Astrocyte of the cerebellum (primary cell): ENCODE measurements around the gene SNAPC1.

Experiments
- DNase-seq: peaks from one replicate; pipeline ENCODE4 v3.0.0-alpha.2; 2011; ENCODE audit warnings: low read depth
- H3K4me3 ChIP-seq: 2 replicates; pipeline ENCODE4 v1.5.1; 2011; ENCODE audit warnings: mild to moderate bottlenecking, low read depth, low read length, moderate library complexity
- in situ Hi-C: cut with HindIII; loops from 2 replicates; pipeline ENCODE4 v1.10.0; 2017; ENCODE audit warnings: low sequenced_read_pairs
- TF ChIP-seq, protein P1 (sequence below): IDR thresholded peaks from 2 replicates; pipeline ENCODE4 v1.5.1; 2012; ENCODE audit warnings: low read length, low read depth, moderate library complexity, mild to moderate bottlenecking; ENCODE audit errors: missing control alignments

The SNAPC1 gene

DNA sequence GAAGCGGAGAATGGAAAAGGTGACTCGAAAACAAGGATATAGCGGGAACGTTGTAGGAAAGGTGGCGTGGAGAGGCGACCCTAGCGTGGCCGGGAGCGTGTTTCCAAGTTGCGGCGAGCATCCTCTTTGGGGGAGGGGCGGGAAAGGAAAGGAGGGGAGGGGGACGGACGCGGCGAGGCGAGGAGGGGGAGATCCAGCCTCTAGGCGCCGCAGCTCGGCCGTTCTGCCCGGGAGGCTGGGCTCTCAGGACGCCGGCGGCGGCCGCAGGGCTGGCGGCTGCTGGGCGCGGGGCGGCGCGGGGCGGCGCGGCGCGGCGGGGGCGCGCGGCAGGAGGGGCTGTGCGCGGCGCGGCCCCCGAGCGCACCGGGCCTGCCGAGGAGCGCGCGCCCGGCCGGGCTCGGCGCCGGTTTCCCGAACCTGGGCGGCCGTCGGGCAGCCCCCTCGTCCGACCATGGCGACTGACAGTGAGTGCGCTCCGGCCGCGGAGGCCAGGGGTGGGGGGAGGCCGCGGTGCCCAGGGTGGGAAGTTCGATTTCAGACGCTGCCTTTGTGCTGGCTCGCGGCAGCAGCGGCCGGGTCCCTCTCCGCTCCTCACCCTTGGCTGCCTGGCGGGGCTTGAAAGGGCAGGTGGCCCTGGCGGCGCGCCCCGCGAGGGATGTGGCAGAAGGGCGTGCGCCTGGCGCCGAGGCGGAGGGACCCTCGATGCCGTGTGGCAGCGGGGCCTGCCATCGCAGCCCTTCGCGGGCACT, 50.3 kb downstream of the SNAPC1 start, which contains the start of gene SYT16:
TSS of gene SYT16 (plus strand) at position 357 of the 749 bp plus-strand sequence.
- in situ Hi-C loops, result no loop called here
- no peak for DNase-seq
- TF ChIP-seq, protein P1, sequence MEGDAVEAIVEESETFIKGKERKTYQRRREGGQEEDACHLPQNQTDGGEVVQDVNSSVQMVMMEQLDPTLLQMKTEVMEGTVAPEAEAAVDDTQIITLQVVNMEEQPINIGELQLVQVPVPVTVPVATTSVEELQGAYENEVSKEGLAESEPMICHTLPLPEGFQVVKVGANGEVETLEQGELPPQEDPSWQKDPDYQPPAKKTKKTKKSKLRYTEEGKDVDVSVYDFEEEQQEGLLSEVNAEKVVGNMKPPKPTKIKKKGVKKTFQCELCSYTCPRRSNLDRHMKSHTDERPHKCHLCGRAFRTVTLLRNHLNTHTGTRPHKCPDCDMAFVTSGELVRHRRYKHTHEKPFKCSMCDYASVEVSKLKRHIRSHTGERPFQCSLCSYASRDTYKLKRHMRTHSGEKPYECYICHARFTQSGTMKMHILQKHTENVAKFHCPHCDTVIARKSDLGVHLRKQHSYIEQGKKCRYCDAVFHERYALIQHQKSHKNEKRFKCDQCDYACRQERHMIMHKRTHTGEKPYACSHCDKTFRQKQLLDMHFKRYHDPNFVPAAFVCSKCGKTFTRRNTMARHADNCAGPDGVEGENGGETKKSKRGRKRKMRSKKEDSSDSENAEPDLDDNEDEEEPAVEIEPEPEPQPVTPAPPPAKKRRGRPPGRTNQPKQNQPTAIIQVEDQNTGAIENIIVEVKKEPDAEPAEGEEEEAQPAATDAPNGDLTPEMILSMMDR, result no peak
- peak within 1 kb of the TSS; percentile 53 for H3K4me3 ChIP-seq

DNA sequence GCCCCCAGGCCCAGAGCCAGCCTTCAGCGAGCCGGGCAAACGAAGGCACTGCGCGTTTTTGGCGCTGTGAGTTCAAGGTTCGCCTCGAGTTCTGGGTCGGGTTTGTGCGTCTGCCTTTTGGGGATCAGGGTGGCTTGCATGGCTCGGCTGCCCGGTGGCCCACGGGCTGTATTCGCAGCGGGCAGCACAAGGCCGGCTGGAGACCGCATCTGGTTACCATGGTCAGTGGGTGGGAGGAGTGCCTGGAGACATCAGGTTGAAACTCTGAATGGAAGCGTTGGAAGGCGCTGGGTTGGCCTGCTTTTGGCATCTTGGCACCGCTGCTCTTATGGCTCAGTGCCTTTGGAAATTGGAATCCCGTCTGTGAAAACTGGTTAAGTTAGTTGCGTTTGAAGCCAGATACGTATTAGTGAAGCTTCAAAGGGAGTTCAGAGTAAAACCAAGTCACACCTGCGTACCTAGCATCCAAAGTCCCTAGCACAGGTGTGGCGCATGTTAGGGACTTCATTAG, 50.9 kb downstream of the SNAPC1 start:
- peak overlapping the region; percentile 53 for H3K4me3 ChIP-seq
- TF ChIP-seq, protein P1, result no peak
- DNase-seq, result no peak
- in situ Hi-C loops, result no loop called here

DNA sequence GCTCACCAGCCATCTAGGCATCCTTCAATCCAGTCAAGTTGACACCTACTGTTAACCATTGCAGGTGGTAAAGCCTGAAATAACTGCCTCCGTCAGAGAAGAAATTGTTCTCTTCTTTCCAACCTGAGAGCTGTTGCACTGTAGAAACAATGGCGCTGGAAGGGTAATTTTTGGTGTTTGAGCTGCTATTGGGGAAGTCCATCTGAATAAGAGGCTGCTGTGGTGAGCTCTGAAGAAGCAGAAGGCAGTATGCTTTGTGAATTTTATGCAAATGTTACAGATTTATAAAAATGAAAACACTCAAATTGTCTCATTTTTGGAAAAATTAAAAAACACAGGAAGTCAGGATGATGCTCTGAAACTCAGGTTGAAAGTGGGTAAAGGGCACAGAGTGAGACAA, 60.2 kb downstream of the SNAPC1 start:
- TF ChIP-seq, protein P1, result no peak
- no peak overlapping the region for H3K4me3 ChIP-seq
- no peak for DNase-seq
- in situ Hi-C loops, result no loop called here

GRCh38 chr14:61832783-61833182, 70.6 kb downstream of the SNAPC1 start:
- in situ Hi-C loops, result loop anchor here (5.0 kb wide), 1 partner anchor 380 kb away; no protein-coding TSS in a partner anchor
- H3K4me3 ChIP-seq, result no peak overlapping the region
- TF ChIP-seq, protein P1, result no peak

DNA sequence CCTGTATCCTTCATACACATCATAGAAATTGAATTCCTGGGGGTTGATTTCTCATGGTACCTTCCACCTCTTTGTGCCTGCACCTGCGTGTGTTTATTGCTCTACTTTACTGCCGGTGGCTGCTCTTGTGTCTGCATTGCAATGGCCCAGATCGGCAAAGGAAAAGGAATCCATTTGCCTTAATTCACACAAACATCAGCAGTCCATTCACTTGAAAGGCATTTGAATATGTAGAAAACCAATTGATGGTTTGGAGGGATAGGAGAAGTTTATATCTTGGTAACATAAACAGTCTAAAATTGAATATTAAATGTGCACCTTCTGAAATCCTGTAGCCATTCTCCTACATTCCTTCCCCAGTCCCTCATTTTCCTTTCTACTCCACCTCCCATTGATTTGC, 74.0 kb downstream of the SNAPC1 start:
- in situ Hi-C loops, result no loop called here
- TF ChIP-seq, protein P1, result no peak
- DNase-seq, result no peak
- no peak overlapping the region for H3K4me3 ChIP-seq

More at GRCh38 chr14:61832783-61833182, 70.6 kb downstream of the SNAPC1 start:
- DNase-seq, result no peak

DNA sequence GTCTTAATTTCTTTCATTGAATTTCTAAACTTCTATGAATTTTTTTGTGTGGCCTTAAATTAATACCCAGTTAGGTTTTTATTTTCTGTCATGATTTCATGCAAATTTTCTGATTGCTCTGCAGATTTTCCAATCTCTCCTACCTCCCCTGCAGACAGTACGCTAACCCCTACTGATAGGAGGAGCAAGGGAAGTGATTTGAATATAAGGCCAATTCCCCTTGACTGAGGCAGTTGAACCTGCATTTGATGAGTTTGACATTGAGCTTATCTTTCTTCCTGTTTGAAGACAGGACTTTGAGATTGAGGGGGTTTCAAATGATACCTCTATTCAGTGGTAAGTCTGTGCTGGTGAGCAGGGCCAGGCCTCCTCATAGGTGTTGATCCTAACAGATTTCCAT, 74.6 kb downstream of the SNAPC1 start:
- H3K4me3 ChIP-seq, result no peak overlapping the region
- no peak for DNase-seq
- TF ChIP-seq, protein P1, result no peak
- in situ Hi-C loops, result no loop called here
